ENCODE measurements around the gene MTFR1L.
A peak's percentile ranks its signal among the peaks of the same experiment; 100 is the strongest.

The MTFR1L gene

DNA sequence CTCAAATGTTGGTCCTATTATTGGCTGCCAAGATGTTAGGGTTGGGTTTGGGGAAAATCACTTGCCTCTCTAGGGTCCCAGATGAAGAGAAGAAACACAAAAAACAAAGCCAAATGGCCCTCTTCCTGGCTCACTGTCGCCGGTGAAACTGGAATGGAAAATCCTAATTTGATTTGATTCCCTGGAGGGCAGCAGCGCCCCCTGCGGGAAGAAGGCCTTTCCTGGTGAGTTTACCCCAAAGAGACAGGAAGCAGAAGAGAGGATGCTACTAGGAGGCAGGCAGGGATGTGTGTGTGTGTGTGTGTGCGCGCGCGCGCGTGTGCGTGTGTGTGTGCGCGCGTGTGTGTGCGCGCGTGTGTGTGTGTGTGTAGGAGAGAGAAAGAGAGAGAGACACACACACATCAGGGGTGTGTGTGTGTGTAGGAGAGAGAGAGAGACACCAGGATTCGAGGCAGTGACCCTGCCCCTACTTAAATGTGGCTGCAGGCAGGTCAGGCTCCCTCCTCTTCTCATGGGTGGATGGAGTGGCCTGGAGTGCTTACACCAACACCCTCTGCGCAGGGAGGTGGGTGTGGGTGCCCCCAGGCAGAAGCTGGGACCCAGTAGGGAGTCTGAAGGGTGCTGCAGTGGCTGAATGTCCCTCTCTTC lies 22.8 kb upstream of the MTFR1L start:
- in situ Hi-C loops (cut with MboI; ENCODE audit: low sequenced_read_pairs, unreplicated experiment), result no loop called here
- peak; percentile 76 for DNase-seq (ENCODE audit: low spot score)
- peak; percentile 83 for TF ChIP-seq CTCF (IDR thresholded peaks at IDR 0.05; ENCODE audit: borderline replicate concordance, control extremely low read depth, extremely low read depth, insufficient read depth, missing control alignments)

GRCh38 chr1:25797939-25798338 lies 21.8 kb upstream of the MTFR1L start:
- in situ Hi-C loops (cut with MboI; ENCODE audit: low sequenced_read_pairs, unreplicated experiment), result no loop called here
- TF ChIP-seq CTCF (IDR thresholded peaks at IDR 0.05; ENCODE audit: borderline replicate concordance, control extremely low read depth, extremely low read depth, insufficient read depth, missing control alignments), result no peak
- DNase-seq (ENCODE audit: low spot score), result no peak

GRCh38 chr1:25798666-25799351 lies 20.9 kb upstream of the MTFR1L start:
- in situ Hi-C loops (cut with MboI; ENCODE audit: low sequenced_read_pairs, unreplicated experiment), result no loop called here
- no peak for DNase-seq (ENCODE audit: low spot score)
- no peak for TF ChIP-seq CTCF (IDR thresholded peaks at IDR 0.05; ENCODE audit: borderline replicate concordance, control extremely low read depth, extremely low read depth, insufficient read depth, missing control alignments)

DNA sequence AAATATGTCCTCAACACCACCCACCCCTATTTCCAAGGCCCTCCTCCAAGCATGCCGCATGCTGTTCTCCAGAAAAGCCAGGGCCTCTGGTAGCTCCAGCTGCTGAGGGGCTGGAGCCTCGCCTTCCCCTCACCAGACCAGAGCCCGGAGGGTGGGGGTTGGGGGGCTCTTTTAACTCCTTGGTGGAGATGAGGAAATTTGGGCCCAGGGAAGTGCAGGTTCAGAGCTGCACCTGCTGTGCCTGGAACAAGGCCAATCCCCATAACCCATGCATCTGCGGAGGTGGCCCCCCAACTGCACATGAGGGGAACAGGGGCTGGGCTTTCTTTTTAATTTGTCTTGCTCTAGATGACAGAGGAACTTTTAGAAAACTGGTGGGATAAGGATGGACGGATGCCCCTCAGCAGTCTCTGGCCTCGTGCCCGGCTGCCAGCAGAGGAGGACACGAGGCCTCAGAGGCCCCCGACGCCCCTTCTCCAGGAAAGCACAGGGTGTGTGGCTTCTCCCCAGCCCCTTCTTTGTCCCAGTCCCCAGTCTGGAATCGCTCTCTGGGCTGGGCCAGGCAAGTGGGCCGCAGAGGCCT lies 20.3 kb upstream of the MTFR1L start:
- in situ Hi-C loops (cut with MboI; ENCODE audit: low sequenced_read_pairs, unreplicated experiment), result no loop called here
- DNase-seq (ENCODE audit: low spot score), result no peak
- TF ChIP-seq CTCF (IDR thresholded peaks at IDR 0.05; ENCODE audit: borderline replicate concordance, control extremely low read depth, extremely low read depth, insufficient read depth, missing control alignments), result no peak

GRCh38 chr1:25799935-25800702 lies 19.6 kb upstream of the MTFR1L start, which contains the start of gene SELENON:
Gene SELENON, plus strand, starts transcription at chr1:25800193. Its CDS starts 38 bp downstream, at chr1:25800231.
- in situ Hi-C loops (cut with MboI; ENCODE audit: low sequenced_read_pairs, unreplicated experiment), result loop anchor here (25.0 kb wide), 1 partner anchor 388 kb away; the partner anchor contains the start of gene RHCE
- DNase-seq (ENCODE audit: low spot score), result peak; percentile 75
- TF ChIP-seq CTCF (IDR thresholded peaks at IDR 0.05; ENCODE audit: borderline replicate concordance, control extremely low read depth, extremely low read depth, insufficient read depth, missing control alignments), result no peak

DNA sequence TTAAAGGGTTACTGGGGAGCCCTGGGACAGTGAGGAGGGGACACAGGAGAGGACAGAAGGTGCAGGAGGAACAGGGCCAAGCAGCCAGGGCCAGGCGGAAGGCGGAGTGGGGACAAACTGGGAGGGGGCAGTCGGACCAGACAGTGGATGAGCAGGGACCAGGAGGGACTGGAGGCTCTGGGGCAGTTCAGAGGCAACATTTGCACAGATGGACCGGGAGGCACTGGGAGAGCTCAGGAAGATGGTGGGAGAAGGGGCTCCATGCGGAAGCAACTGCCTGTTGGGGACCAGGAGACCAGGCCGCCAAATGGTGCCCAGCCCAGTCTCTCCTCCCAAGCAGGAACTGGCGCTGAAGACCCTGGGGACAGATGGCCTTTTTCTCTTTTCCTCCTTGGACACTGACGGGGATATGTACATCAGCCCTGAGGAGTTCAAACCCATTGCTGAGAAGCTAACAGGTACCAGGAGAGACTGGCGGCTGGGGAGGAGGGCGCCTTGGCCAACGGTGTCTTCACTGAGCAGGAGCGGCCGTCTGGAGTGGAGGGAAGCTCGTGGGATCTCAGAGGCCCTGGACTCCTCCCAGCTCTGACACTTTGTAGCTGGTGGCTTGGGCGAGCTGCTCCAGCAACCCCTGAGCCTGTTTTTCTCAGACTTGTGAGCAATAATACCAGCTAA lies 18.9 kb upstream of the MTFR1L start:
- TF ChIP-seq CTCF (IDR thresholded peaks at IDR 0.05; ENCODE audit: borderline replicate concordance, control extremely low read depth, extremely low read depth, insufficient read depth, missing control alignments), result no peak
- no peak for DNase-seq (ENCODE audit: low spot score)
- in situ Hi-C loops (cut with MboI; ENCODE audit: low sequenced_read_pairs, unreplicated experiment), result loop anchor here (25.0 kb wide), 1 partner anchor 389 kb away; the partner anchor contains the start of gene RHCE
